ENCODE results near the gene MCC. TPM values are rescaled to one million over a fixed set of nuclear protein-coding genes. Genes with fewer than 3 reads are reported as not detected.

The MCC gene
- polyA plus RNA-seq, 1 donor (not counting 4 experiments of a cell fraction or from before 2014, with no cell fraction given) = 24.6 TPM

DNA sequence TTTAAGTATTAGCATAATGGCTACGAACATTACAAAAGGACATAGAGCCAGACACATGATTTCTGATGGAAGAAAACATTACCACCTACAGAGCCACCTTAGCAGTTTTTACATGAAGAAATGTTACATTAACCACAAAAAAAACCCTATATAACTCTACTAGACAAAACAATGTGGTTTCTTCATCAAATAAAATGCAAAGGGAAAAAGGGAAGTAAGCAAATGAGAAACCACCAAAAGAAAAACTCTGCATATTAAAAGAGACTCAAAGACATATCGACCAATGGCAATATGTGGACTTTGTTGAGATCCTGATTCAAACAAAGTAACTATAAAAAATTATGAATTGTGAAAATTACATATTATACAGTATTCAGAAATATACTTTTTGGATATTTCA lies 186.1 kb downstream of the MCC start:
- Histone ChIP-seq H3K27ac (ENCODE audit: control insufficient read depth, insufficient read depth, low read length) (no peak overlapping the region), H2AFZ (ENCODE audit: control insufficient read depth, low read length) (no peak overlapping the region), H3K4me1 (ENCODE audit: control insufficient read depth, extremely low read depth, insufficient read depth, low read length) (peaks cover 3% of the 10 kb centered on the region), H3K79me2 (ENCODE audit: control insufficient read depth, insufficient read depth, low read length) (no peaks in the 10 kb centered on the region), H3K9me1 (ENCODE audit: control insufficient read depth, extremely low read depth, insufficient read depth, low read length) (no peaks in the 10 kb centered on the region), H3K27me3 (ENCODE audit: control insufficient read depth, extremely low read depth, insufficient read depth, low read length) (no peaks in the 10 kb centered on the region), H3K9ac (ENCODE audit: control insufficient read depth, extremely low read depth, insufficient read depth, low read length) (no peak overlapping the region), H3K36me3 (ENCODE audit: control insufficient read depth in 2 of 2, extremely low read depth in 1 of 2, insufficient read depth in 2 of 2, low read length in 2 of 2) (peaks cover 0 to 2% of the 10 kb centered on the region in 2 experiments), H3K4me3 (ENCODE audit: control insufficient read depth in 2 of 3, extremely low read depth in 1 of 3, insufficient read depth in 2 of 3, low read depth in 1 of 3, low read length in 3 of 3) (no peak overlapping the region), H3K4me2 (ENCODE audit: control insufficient read depth, extremely low read depth, insufficient read depth, low read depth, low read length) (no peak overlapping the region), H3K9me3 (ENCODE audit: control insufficient read depth, low read depth, low read length) (no peaks in the 10 kb centered on the region), H4K20me1 (ENCODE audit: control insufficient read depth, extremely low read depth, insufficient read depth, low read length) (no peaks in the 10 kb centered on the region)
- TF ChIP-seq EZH2 (IDR thresholded peaks at IDR 0.05; ENCODE audit: low read length) = no peak
- TF ChIP-seq, protein P1, sequence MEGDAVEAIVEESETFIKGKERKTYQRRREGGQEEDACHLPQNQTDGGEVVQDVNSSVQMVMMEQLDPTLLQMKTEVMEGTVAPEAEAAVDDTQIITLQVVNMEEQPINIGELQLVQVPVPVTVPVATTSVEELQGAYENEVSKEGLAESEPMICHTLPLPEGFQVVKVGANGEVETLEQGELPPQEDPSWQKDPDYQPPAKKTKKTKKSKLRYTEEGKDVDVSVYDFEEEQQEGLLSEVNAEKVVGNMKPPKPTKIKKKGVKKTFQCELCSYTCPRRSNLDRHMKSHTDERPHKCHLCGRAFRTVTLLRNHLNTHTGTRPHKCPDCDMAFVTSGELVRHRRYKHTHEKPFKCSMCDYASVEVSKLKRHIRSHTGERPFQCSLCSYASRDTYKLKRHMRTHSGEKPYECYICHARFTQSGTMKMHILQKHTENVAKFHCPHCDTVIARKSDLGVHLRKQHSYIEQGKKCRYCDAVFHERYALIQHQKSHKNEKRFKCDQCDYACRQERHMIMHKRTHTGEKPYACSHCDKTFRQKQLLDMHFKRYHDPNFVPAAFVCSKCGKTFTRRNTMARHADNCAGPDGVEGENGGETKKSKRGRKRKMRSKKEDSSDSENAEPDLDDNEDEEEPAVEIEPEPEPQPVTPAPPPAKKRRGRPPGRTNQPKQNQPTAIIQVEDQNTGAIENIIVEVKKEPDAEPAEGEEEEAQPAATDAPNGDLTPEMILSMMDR (optimal IDR thresholded peaks at IDR 0.05 in 1 of 3, IDR thresholded peaks at IDR 0.05 in 1 of 3, conservative IDR thresholded peaks at IDR 0.05 in 1 of 3; ENCODE audit: extremely low read depth in 1 of 3, insufficient read depth in 2 of 3, low read length in 3 of 3) = no peak
- FAIRE-seq (no peak), DNase-seq (ENCODE audit: low read depth, low spot score) (no peak)
- dilution Hi-C loops (cut with MboI; ENCODE audit: extremely low pct_ligation_motif_present, low sequenced_read_pairs) = no loop called here

DNA sequence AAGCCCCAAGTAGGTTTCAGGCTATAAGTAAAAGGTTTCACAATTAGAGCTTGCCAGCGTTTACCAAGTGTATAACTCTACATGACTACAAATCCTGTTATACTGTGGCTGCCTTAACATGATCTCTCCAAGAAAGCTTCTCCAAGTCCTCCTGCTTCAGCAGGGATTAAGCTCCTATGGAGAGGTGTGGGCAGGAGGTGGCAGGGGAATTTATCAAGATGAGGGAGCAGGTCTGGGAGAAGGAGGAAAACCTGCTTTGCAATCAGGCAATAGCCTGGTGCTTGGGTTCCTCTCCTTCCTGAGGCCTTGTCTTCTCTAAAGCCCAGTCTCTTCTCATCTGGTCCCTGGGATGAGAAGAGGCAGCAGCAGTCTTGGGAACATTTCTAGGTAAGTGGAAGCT lies 188.7 kb downstream of the MCC start:
- Histone ChIP-seq H3K27me3 (ENCODE audit: control insufficient read depth, extremely low read depth, insufficient read depth, low read length) (no peaks in the 10 kb centered on the region), H3K27ac (ENCODE audit: control insufficient read depth, insufficient read depth, low read length) (no peak overlapping the region), H3K4me2 (ENCODE audit: control insufficient read depth, extremely low read depth, insufficient read depth, low read depth, low read length) (no peak overlapping the region), H3K79me2 (ENCODE audit: control insufficient read depth, insufficient read depth, low read length) (no peaks in the 10 kb centered on the region), H4K20me1 (ENCODE audit: control insufficient read depth, extremely low read depth, insufficient read depth, low read length) (no peaks in the 10 kb centered on the region), H3K9me1 (ENCODE audit: control insufficient read depth, extremely low read depth, insufficient read depth, low read length) (no peaks in the 10 kb centered on the region), H3K4me3 (ENCODE audit: control insufficient read depth in 2 of 3, extremely low read depth in 1 of 3, insufficient read depth in 2 of 3, low read depth in 1 of 3, low read length in 3 of 3) (no peak overlapping the region), H3K9me3 (ENCODE audit: control insufficient read depth, low read depth, low read length) (no peaks in the 10 kb centered on the region), H3K9ac (ENCODE audit: control insufficient read depth, extremely low read depth, insufficient read depth, low read length) (no peak overlapping the region), H3K36me3 (ENCODE audit: control insufficient read depth in 2 of 2, extremely low read depth in 1 of 2, insufficient read depth in 2 of 2, low read length in 2 of 2) (peaks cover 0 to 2% of the 10 kb centered on the region in 2 experiments), H2AFZ (ENCODE audit: control insufficient read depth, low read length) (no peak overlapping the region), H3K4me1 (ENCODE audit: control insufficient read depth, extremely low read depth, insufficient read depth, low read length) (peaks cover 13% of the 10 kb centered on the region)
- FAIRE-seq = no peak
- TF ChIP-seq, protein P1 (optimal IDR thresholded peaks at IDR 0.05 in 1 of 3, IDR thresholded peaks at IDR 0.05 in 1 of 3, conservative IDR thresholded peaks at IDR 0.05 in 1 of 3; ENCODE audit: extremely low read depth in 1 of 3, insufficient read depth in 2 of 3, low read length in 3 of 3) = no peak
- no peak for TF ChIP-seq EZH2 (IDR thresholded peaks at IDR 0.05; ENCODE audit: low read length)
- DNase-seq (ENCODE audit: low read depth, low spot score) = no peak
- dilution Hi-C loops (cut with MboI; ENCODE audit: extremely low pct_ligation_motif_present, low sequenced_read_pairs) = no loop called here
